Measurements from ENCODE around the gene PAPOLB. TPM values are rescaled to one million over a fixed set of nuclear protein-coding genes. Genes with fewer than 3 reads are reported as not detected.

Gene PAPOLB
- total and polyA plus RNA-seq, 2 of the 4 experiments (the other 2 are of a cell fraction) = under 0.01 TPM; not detected in 1

DNA sequence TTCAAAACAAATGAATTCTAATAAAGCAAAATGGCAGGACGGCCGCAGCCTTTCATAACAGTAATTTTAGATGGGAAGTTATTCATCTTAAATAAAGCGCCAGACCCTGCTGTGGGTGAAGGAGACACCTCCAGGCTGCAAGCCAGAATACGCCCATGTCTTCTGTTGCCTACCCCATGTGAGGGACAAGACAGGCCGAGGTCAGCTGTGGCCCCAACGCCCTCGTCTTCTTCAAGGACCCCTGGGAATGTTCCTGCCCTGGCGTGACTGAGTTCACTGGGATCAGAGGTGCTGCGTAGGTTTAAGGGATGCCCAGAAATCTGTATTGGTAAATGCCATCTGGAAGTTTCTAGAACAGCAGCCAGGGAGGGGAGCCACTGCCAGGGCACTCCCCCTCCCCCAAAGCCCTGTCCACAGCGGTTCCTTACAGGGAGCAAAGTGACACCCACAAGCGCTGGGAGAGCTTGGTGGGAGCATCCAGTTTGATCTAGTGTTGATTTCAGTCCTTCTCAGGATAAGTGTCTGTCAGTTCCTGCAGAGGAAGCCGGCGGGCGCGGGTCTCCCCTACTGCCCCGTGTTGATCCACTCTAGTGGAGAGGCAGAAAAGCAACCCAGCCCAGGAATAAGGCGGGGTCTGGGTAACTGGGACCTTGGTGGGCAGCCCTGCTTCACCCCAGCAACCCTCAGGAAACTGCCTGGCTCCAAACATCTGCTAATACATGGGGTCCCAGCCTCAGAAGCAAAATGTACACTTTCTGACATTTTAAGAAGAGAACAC is 20.6 kb downstream of the PAPOLB start:
- H2BK15ac ChIP-seq (ENCODE audit: low read depth, low read length) = no peak overlapping the region
- no peak overlapping the region for H3K4me3 ChIP-seq (ENCODE audit: insufficient read depth, low read depth, low read length)
- H3K18ac ChIP-seq (ENCODE audit: low read depth, low read length) = no peak overlapping the region
- BruUV-seq (replicated peaks) = no TSS peak
- intact Hi-C loops (cut with micrococcal nuclease) (no loop called here), in situ Hi-C loops (cut with MboI; ENCODE audit: low sequenced_read_pairs) (no loop called here), dilution Hi-C loops (cut with HindIII; ENCODE audit: low sequenced_read_pairs, unreplicated experiment) (no loop called here)
- H3K36me3 ChIP-seq (ENCODE audit: control insufficient read depth, insufficient read depth, low read length) = no peaks in the 10 kb centered on the region
- H3K9me3 ChIP-seq (ENCODE audit: control insufficient read depth, insufficient read depth, low read length) = no peaks in the 10 kb centered on the region
- H4K8ac ChIP-seq (ENCODE audit: low read depth in 2 of 2, low read length in 2 of 2) = no peak overlapping the region
- ChIA-PET POLR2A (ENCODE audit: unreplicated experiment) (no interaction called here), CTCF (interaction anchor here (1.3 kb wide), 1 partner anchor 9 kb away, joined by 3 read pairs; no protein-coding TSS in a partner anchor)
- no peaks in the 10 kb centered on the region for H3K79me1 ChIP-seq (ENCODE audit: low read depth in 1 of 2, low read length in 2 of 2)
- DNase-seq (no peak), ATAC-seq (ENCODE audit: low read depth) (no peak)
- no peak overlapping the region for H3K4ac ChIP-seq (ENCODE audit: low read depth, low read length)
- peaks cover 5% of the 10 kb centered on the region; the same call in 1 of the 2 replicates for H3K4me1 ChIP-seq (ENCODE audit: control insufficient read depth, insufficient read depth, low read length)
- no peak overlapping the region for H2BK120ac ChIP-seq (ENCODE audit: low read depth, low read length)
- H4K20me1 ChIP-seq (ENCODE audit: insufficient read depth, low read length) = no peaks in the 10 kb centered on the region
- H2BK20ac ChIP-seq (ENCODE audit: low read depth, low read length) = no peak overlapping the region
- WGBS, 2 experiments (ENCODE audit: extremely low coverage in 2 of 2, insufficient read length in 1 of 2) = 81% methylated on average over 6 of the region's 17 CpGs; no CpG with 5 or more reads in 1 of the 2 experiments
- no peak overlapping the region for H4K5ac ChIP-seq (ENCODE audit: low read depth, low read length)
- H2AFZ ChIP-seq (replicated peaks; ENCODE audit: low read length, poor library complexity) = no peak overlapping the region
- no peaks in the 10 kb centered on the region for H3K9me1 ChIP-seq (ENCODE audit: insufficient read depth, low read length)
- no peak for TF ChIP-seq MAZ (IDR thresholded peaks at IDR 0.05; ENCODE audit: borderline replicate concordance, low read depth, low read length)
- TF ChIP-seq, protein P1, sequence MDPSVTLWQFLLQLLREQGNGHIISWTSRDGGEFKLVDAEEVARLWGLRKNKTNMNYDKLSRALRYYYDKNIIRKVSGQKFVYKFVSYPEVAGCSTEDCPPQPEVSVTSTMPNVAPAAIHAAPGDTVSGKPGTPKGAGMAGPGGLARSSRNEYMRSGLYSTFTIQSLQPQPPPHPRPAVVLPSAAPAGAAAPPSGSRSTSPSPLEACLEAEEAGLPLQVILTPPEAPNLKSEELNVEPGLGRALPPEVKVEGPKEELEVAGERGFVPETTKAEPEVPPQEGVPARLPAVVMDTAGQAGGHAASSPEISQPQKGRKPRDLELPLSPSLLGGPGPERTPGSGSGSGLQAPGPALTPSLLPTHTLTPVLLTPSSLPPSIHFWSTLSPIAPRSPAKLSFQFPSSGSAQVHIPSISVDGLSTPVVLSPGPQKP (IDR thresholded peaks at IDR 0.05; ENCODE audit: borderline replicate concordance, low read depth, low read length) = no peak
- no peak overlapping the region for H3K27ac ChIP-seq (ENCODE audit: insufficient read depth, low read length)
- no peak overlapping the region for H3K9ac ChIP-seq (ENCODE audit: low read depth, low read length)
- H3K14ac ChIP-seq (replicated peaks; ENCODE audit: low read depth, low read length) = no peak overlapping the region
- no peak overlapping the region for H3K56ac ChIP-seq (ENCODE audit: extremely low read depth, insufficient read depth, low read length)
- peaks cover 1% of the 10 kb centered on the region; the same call in 1 of the 2 replicates for H3K27me3 ChIP-seq (ENCODE audit: control insufficient read depth, insufficient read depth, low read length)
- H2AK9ac ChIP-seq (replicated peaks; ENCODE audit: low read depth, low read length, poor library complexity) = no peak overlapping the region
- no peak overlapping the region for H4K91ac ChIP-seq (ENCODE audit: insufficient read depth, low read depth, low read length)
- no peak overlapping the region for H2AK5ac ChIP-seq (ENCODE audit: low read depth, low read length)
- H2BK5ac ChIP-seq (ENCODE audit: low read depth, low read length, poor library complexity, severe bottlenecking) = no peak overlapping the region
- H3K4me2 ChIP-seq (ENCODE audit: low read depth, low read length) = no peak overlapping the region
- H3K23ac ChIP-seq (ENCODE audit: low read depth, low read length) = no peak overlapping the region
